GM12875 (cell line): ENCODE measurements around the gene LHFPL3.

ENCODE experiments used
- H3K4me3 ChIP-seq: one replicate; pipeline ENCODE4 v1.5.1; 2011; ENCODE audit warnings: low read depth, low read length, control low read depth
- CTCF ChIP-seq: IDR thresholded peaks from 2 replicates; pipeline ENCODE4 v1.5.1; 2011; ENCODE audit warnings: low read depth, mild to moderate bottlenecking, control low read depth, inconsistent platforms, low read length, moderate library complexity, borderline replicate concordance; ENCODE audit not compliant: insufficient read depth

The LHFPL3 gene

GRCh38 chr7:104453190-104453589 is 124.8 kb downstream of the LHFPL3 start:
- no peak for TF ChIP-seq CTCF
- H3K4me3 ChIP-seq, result no peak overlapping the region

GRCh38 chr7:104458875-104459274 is 130.5 kb downstream of the LHFPL3 start:
- H3K4me3 ChIP-seq, result no peak overlapping the region
- no peak for TF ChIP-seq CTCF

GRCh38 chr7:104469166-104469820 is 140.9 kb downstream of the LHFPL3 start:
- TF ChIP-seq CTCF, result no peak
- H3K4me3 ChIP-seq, result no peak overlapping the region

- no peak for TF ChIP-seq CTCF
- H3K4me3 ChIP-seq, result no peak overlapping the region
Observed at GRCh38 chr7:104480529-104480928, 152.1 kb downstream of the LHFPL3 start.

GRCh38 chr7:104482362-104483037 is 154.1 kb downstream of the LHFPL3 start:
- TF ChIP-seq CTCF, result no peak
- H3K4me3 ChIP-seq, result no peak overlapping the region

GRCh38 chr7:104486931-104487330 is 158.5 kb downstream of the LHFPL3 start:
- TF ChIP-seq CTCF, result no peak
- H3K4me3 ChIP-seq, result no peak overlapping the region

DNA sequence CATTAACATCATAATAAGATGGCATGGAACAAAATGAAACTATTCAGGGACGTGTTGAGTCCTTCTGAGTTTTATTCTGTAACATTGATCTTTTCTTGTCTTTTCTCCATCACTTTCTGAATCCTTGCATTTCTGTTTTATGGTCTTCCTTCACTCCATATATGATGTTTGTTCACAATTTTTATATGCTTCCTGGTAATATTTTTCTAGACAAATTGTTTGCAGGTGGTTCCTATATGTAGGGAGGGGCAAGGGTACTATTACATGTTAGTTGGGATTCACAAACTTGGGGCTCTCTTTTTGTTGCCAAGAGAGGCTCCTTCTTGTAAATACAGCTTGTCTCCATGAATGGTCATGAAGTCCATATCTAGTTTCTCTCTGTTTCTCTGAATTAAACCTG is 159.2 kb downstream of the LHFPL3 start:
- H3K4me3 ChIP-seq, result no peak overlapping the region
- no peak for TF ChIP-seq CTCF
